Smooth muscle cell (in vitro differentiated cells): ENCODE data around the gene BRD8. TPM values are rescaled to one million over a fixed set of nuclear protein-coding genes. Genes with fewer than 3 reads are reported as not detected.

Source experiments
- DNase-seq: peaks from one replicate; lab custom pipeline; 2025; ENCODE audit not compliant: unreplicated experiment; lab: John Stamatoyannopoulos, UW
- H2AFZ ChIP-seq: fragments of 200-600 bp; sonication (generic); 2 replicates; pipeline ENCODE4 v1.6.0; 2016; ENCODE audit warnings: antibody characterized with exemption, low read depth, mild to moderate bottlenecking
- H3F3A ChIP-seq: fragments of 200-600 bp; sonication (generic); 2 replicates; pipeline ENCODE4 v1.6.0; 2017; ENCODE audit warnings: antibody characterized with exemption, low read depth
- H3K27ac ChIP-seq: fragments of 200-600 bp; sonication (generic); 2 replicates; pipeline ENCODE4 v1.5.1; 2016; ENCODE audit warnings: low read depth, mild to moderate bottlenecking
- H3K27me3 ChIP-seq: fragments of 200-600 bp; sonication (generic); 2 replicates; pipeline ENCODE4 v1.6.1; 2016; ENCODE audit warnings: low read depth, mild to moderate bottlenecking
- H3K36me3 ChIP-seq: fragments of 200-600 bp; sonication (generic); 2 replicates; pipeline ENCODE4 v1.5.1; 2016; ENCODE audit warnings: low read depth
- H3K4me1 ChIP-seq: fragments of 200-600 bp; sonication (generic); 2 replicates; pipeline ENCODE4 v1.5.1; 2016; ENCODE audit warnings: low read depth
- H3K4me2 ChIP-seq: fragments of 200-600 bp; sonication (generic); 2 replicates; pipeline ENCODE4 v1.6.0; 2016; ENCODE audit warnings: mild to moderate bottlenecking
- H3K4me3 ChIP-seq: fragments of 200-600 bp; sonication (generic); 2 replicates; pipeline ENCODE4 v1.5.1; 2016; ENCODE audit warnings: mild to moderate bottlenecking
- H3K79me2 ChIP-seq: fragments of 200-600 bp; sonication (generic); 2 replicates; pipeline ENCODE4 v1.6.0; 2016; ENCODE audit warnings: low read depth, mild to moderate bottlenecking
- H3K9ac ChIP-seq: fragments of 200-600 bp; sonication (generic); 2 replicates; pipeline ENCODE4 v1.6.0; 2016; ENCODE audit warnings: low read depth
- H3K9me3 ChIP-seq: fragments of 200-600 bp; sonication (generic); replicated peaks from 2 replicates; pipeline ENCODE4 v1.5.1; 2016; ENCODE audit warnings: low read depth
- H4K20me1 ChIP-seq: fragments of 200-600 bp; sonication (generic); 2 replicates; pipeline ENCODE4 v1.6.0; 2016; ENCODE audit warnings: low read depth
- CTCF ChIP-seq: fragments of 200-600 bp; sonication (generic); IDR thresholded peaks from 2 replicates; pipeline ENCODE4 v1.5.1; 2017; ENCODE audit warnings: borderline replicate concordance, mild to moderate bottlenecking, antibody characterized with exemption; ENCODE audit not compliant: insufficient read depth, poor library complexity, severe bottlenecking
- WGBS: methylation state at CpG from one replicate; pipeline ENCODE4 v1.1.7; 2016; ENCODE audit warnings: low lambda C conversion rate; 5-methylcytosine and 5-hydroxymethylcytosine counted together
- polyA plus RNA-seq: library from polyadenylated mRNA; unstranded; fragments of >200 nt; fragmentation: Nextera tagmentation; extraction: Ambion mirVana; gene quantifications from 2 replicates; pipeline ENCODE4 v1.2.1, GENCODE V29; 2016
- total RNA-seq: library from RNA; depleted of rRNA; stranded (reverse); fragments of >200 nt; gene quantifications from 2 replicates; pipeline ENCODE4 v1.2.3, GENCODE V29; 2014

BRD8 gene
- total and polyA plus RNA-seq, 2 experiments from 2014 or later: 24.2 to 41.2 TPM

GRCh38 chr5:138111937-138112336, 66.5 kb downstream of the BRD8 start:
- H3K4me1 ChIP-seq: peaks cover 14% of the 10 kb centered on the region
- no peaks in the 10 kb centered on the region for H3K27me3 ChIP-seq
- H3K9me3 ChIP-seq: no peaks in the 10 kb centered on the region
- H3K9ac ChIP-seq: no peak overlapping the region
- TF ChIP-seq CTCF: no peak
- WGBS: 3% methylated on average over 1 of the region's 1 CpG
- H2AFZ ChIP-seq: no peak overlapping the region
- H3F3A ChIP-seq: no peaks in the 10 kb centered on the region
- no peak overlapping the region for H3K27ac ChIP-seq
- no peaks in the 10 kb centered on the region for H3K79me2 ChIP-seq
- no peak overlapping the region for H3K4me3 ChIP-seq
- no peak for DNase-seq
- no peaks in the 10 kb centered on the region for H4K20me1 ChIP-seq
- H3K4me2 ChIP-seq: peak overlapping the region; percentile 6
- no peaks in the 10 kb centered on the region for H3K36me3 ChIP-seq

- 92% methylated on average over 4 of the region's 4 CpGs for WGBS
- Histone ChIP-seq H3K4me2 (no peak overlapping the region), H3K4me3 (no peak overlapping the region), H3K79me2 (no peaks in the 10 kb centered on the region), H3K36me3 (no peaks in the 10 kb centered on the region), H3K9ac (no peak overlapping the region), H3K4me1 (peaks cover 14% of the 10 kb centered on the region), H3K27ac (no peak overlapping the region), H4K20me1 (no peaks in the 10 kb centered on the region), H3K27me3 (no peaks in the 10 kb centered on the region), H2AFZ (no peak overlapping the region), H3K9me3 (no peaks in the 10 kb centered on the region), H3F3A (no peaks in the 10 kb centered on the region)
- DNase-seq: no peak
- TF ChIP-seq CTCF: no peak
Observed at GRCh38 chr5:138111181-138111580, 67.2 kb downstream of the BRD8 start.

- H3K4me2 ChIP-seq: no peak overlapping the region
- H3K9me3 ChIP-seq: no peaks in the 10 kb centered on the region
- WGBS: 47% methylated on average over 4 of the region's 4 CpGs
- no peaks in the 10 kb centered on the region for H3F3A ChIP-seq
- H3K79me2 ChIP-seq: no peaks in the 10 kb centered on the region
- H3K27ac ChIP-seq: no peak overlapping the region
- no peak overlapping the region for H3K4me3 ChIP-seq
- TF ChIP-seq CTCF: no peak
- H3K27me3 ChIP-seq: no peaks in the 10 kb centered on the region
- no peak for DNase-seq
- no peaks in the 10 kb centered on the region for H3K36me3 ChIP-seq
- no peaks in the 10 kb centered on the region for H4K20me1 ChIP-seq
- H3K9ac ChIP-seq: no peak overlapping the region
- H3K4me1 ChIP-seq: peaks cover 14% of the 10 kb centered on the region
- no peak overlapping the region for H2AFZ ChIP-seq
Observed at GRCh38 chr5:138110266-138110963, 68.0 kb downstream of the BRD8 start.
